B cell (primary cell): ENCODE measurements around the gene MAN1A1. TPM values are rescaled to one million over a fixed set of nuclear protein-coding genes. Genes with fewer than 3 reads are reported as not detected.

Source experiments
- ATAC-seq: fragments of 200-7000 bp; cut with Tn5 transposase; one replicate; pipeline ENCODE4 v1.10.0; 2021; ENCODE audit warnings: low read depth, mild to moderate bottlenecking, moderate number of reproducible peaks, moderate library complexity
- CTCF ChIA-PET: fragments of 350-600 bp; sonication (Branson Sonifier 250); formaldehyde crosslinking; loops from one replicate; lab custom pipeline; 2021; ENCODE audit warnings: antibody characterized with exemption, inconsistent platforms; lab: Charles Lee
- POLR2A ChIA-PET: fragments of 350-600 bp; sonication (Branson Sonifier 250); formaldehyde crosslinking; loops from one replicate; lab custom pipeline; 2021; ENCODE audit warnings: antibody characterized with exemption; lab: Charles Lee
- DNase-seq: peaks from one replicate; pipeline ENCODE4 v3.0.0; 2013
- H2AFZ ChIP-seq: 2 replicates; pipeline ENCODE4 v1.6.1; 2012; ENCODE audit warnings: mild to moderate bottlenecking, low read depth, low read length; ENCODE audit not compliant: insufficient read depth, poor library complexity, severe bottlenecking
- H3K27ac ChIP-seq, 2 donors: 1 replicate in 1 of 2; 2 replicates in 1 of 2; pipeline ENCODE4 v1.5.1; 2012 to 2013; ENCODE audit warnings: low read length in 2 of 2, mild to moderate bottlenecking in 2 of 2, moderate library complexity in 1 of 2
- H3K27me3 ChIP-seq, 4 experiments: fragments of 200-600 bp in 1 of 4; sonication (generic) in 1 of 4; replicated peaks in 1 of 4; 1 replicate in 2 of 4; 2 replicates in 2 of 4; pipeline versions ENCODE4 v1.6.1 to v1.7.0; 2013 to 2016; ENCODE audit warnings: low read length in 3 of 4, mild to moderate bottlenecking in 2 of 4, mixed read lengths in 1 of 4, moderate library complexity in 1 of 4; ENCODE audit not compliant: insufficient read depth in 4 of 4, control insufficient read depth in 3 of 4; ENCODE audit errors: control extremely low read depth in 1 of 4
- H3K36me3 ChIP-seq, 2 experiments: replicated peaks in 1 of 2; 1 replicate in 1 of 2; 2 replicates in 1 of 2; pipeline versions ENCODE4 v1.6.1 to v1.7.1; 2013; ENCODE audit warnings: low read length in 1 of 2; ENCODE audit not compliant: insufficient read depth in 2 of 2, control insufficient read depth in 1 of 2; ENCODE audit errors: control extremely low read depth in 1 of 2, extremely low read depth in 1 of 2
- H3K4me1 ChIP-seq, 2 donors: fragments of 200-600 bp in 1 of 2; sonication (generic) in 1 of 2; 1 replicate in 1 of 2; 2 replicates in 1 of 2; pipeline versions ENCODE4 v1.5.1 to v1.6.1; 2013 to 2017; ENCODE audit warnings: low read length in 2 of 2; ENCODE audit not compliant: control insufficient read depth in 2 of 2, insufficient read depth in 2 of 2
- H3K4me2 ChIP-seq: replicated peaks from 2 replicates; pipeline ENCODE3; 2012; ENCODE audit warnings: mild to moderate bottlenecking, low read depth, low read length; ENCODE audit not compliant: poor library complexity, severe bottlenecking
- H3K4me3 ChIP-seq, 5 experiments: fragments of 200-600 bp in 1 of 5; sonication (generic) in 1 of 5; 1 replicate in 3 of 5; 2 replicates in 2 of 5; pipeline versions ENCODE4 v1.5.1 to v1.7.0; 2011 to 2016; ENCODE audit warnings: low read length in 4 of 5, mild to moderate bottlenecking in 4 of 5, low read depth in 2 of 5, control low read depth in 1 of 5, moderate library complexity in 1 of 5; ENCODE audit not compliant: insufficient read depth in 1 of 5; ENCODE audit errors: control extremely low read depth in 1 of 5, extremely low read depth in 1 of 5
- H3K79me2 ChIP-seq: fragments of 200-600 bp; sonication (generic); one replicate; pipeline ENCODE4 v1.6.0; 2016; ENCODE audit warnings: low read length; ENCODE audit not compliant: control insufficient read depth, insufficient read depth
- H3K9ac ChIP-seq: fragments of 200-600 bp; sonication (generic); 2 replicates; pipeline ENCODE4 v1.6.1; 2017; ENCODE audit warnings: mild to moderate bottlenecking, low read length, moderate library complexity
- H3K9me3 ChIP-seq, 3 donors: one replicate each; pipeline versions ENCODE4 v1.6.1 to v1.7.1; 2013; ENCODE audit warnings: low read length in 2 of 3; ENCODE audit not compliant: control insufficient read depth in 2 of 3, insufficient read depth in 1 of 3; ENCODE audit errors: control extremely low read depth in 1 of 3
- H4K20me1 ChIP-seq: 2 replicates; pipeline ENCODE4 v1.6.0; 2012; ENCODE audit warnings: mild to moderate bottlenecking, low read length; ENCODE audit not compliant: insufficient read depth, control insufficient read depth, poor library complexity, severe bottlenecking
- H3K27ac Mint-ChIP-seq: one replicate; pipeline ENCODE4 v1.8.0; 2021; ENCODE audit warnings: mixed read lengths
- H3K27me3 Mint-ChIP-seq: one replicate; pipeline ENCODE4 v1.8.0; 2021; ENCODE audit warnings: mixed read lengths
- H3K4me1 Mint-ChIP-seq: one replicate; pipeline ENCODE4 v1.8.0; 2021; ENCODE audit warnings: mixed read lengths
- H3K4me3 Mint-ChIP-seq: one replicate; pipeline ENCODE4 v1.8.0; 2021; ENCODE audit warnings: mixed read lengths
- H3K9me3 Mint-ChIP-seq: one replicate; pipeline ENCODE4 v1.8.0; 2022; ENCODE audit warnings: mixed read lengths; ENCODE audit not compliant: insufficient read depth
- EZH2 ChIP-seq: IDR thresholded peaks from 2 replicates; pipeline ENCODE4 v1.6.1; 2012; ENCODE audit warnings: borderline replicate concordance, low read depth, mild to moderate bottlenecking, moderate library complexity, low read length; ENCODE audit not compliant: insufficient read depth, poor library complexity, severe bottlenecking
- WGBS: methylation state at CpG from one replicate; pipeline ENCODE4 v1.1.5; 2013; ENCODE audit warnings: missing lambda C conversion rate; ENCODE audit not compliant: insufficient coverage; 5-methylcytosine and 5-hydroxymethylcytosine counted together
- intact Hi-C: fragments of 100-400 bp; cut with micrococcal nuclease; formaldehyde crosslinking; loops from one replicate; pipeline ENCODE4 v1.10.0; 2022
- polyA plus RNA-seq: library from polyadenylated mRNA; depleted of rRNA; stranded (reverse); fragments of >200 nt; gene quantifications from 2 replicates; pipeline ENCODE4 v1.2.3, GENCODE V29; 2012
- total RNA-seq, 2 donors: library from RNA; stranded (reverse); fragments of 120-200 nt in 1 of 2; gene quantifications; 1 replicate in 1 of 2; 2 replicates in 1 of 2; pipeline versions ENCODE4 v1.2.3 to v1.2.4, GENCODE V29; 2013 to 2022
- TF ChIP-seq, protein P1 (sequence below): fragments of 200-600 bp; IDR thresholded peaks from one replicate; pipeline ENCODE4 v1.8.0; 2022; ENCODE audit warnings: antibody characterized with exemption, mild to moderate bottlenecking

Gene MAN1A1
- total and polyA plus RNA-seq, 2 donors (not counting 1 experiment from before 2014, with no cell fraction given): 5.1 to 31.7 TPM

DNA sequence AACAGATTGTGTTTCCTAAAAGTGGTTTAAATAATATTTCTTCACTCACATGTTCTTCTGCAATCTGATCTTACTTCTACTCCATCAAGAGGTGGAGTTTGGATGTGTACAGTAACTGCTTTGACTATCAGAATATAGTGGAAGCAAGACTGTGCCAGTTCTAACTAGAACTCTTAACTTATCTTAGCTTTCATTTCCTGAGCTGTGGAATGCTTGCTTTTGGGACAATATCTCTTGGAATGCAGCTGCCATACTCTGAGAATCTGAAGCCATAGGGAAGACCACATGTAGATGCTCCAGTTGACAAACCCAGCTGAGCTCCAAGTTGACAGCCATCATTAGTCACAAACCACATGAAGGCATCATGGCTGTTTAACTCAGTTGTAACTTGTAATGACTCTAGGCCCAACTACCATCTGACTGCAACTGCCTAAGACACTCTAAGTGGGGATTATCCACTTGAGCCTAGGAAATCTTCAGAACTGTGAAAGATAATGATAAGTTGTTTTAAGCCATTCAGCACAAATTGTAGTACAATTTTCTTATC lies 40.8 kb upstream of the MAN1A1 start:
- H3K9ac ChIP-seq: no peak overlapping the region
- H4K20me1 ChIP-seq: no peaks in the 10 kb centered on the region
- intact Hi-C loops: loop anchor here (5.0 kb wide), 1 partner anchor 38 kb away; no protein-coding TSS in a partner anchor
- no peaks in the 10 kb centered on the region for H3K79me2 ChIP-seq
- H3K4me3 Mint-ChIP-seq: no peak overlapping the region
- TF ChIP-seq, protein P1, sequence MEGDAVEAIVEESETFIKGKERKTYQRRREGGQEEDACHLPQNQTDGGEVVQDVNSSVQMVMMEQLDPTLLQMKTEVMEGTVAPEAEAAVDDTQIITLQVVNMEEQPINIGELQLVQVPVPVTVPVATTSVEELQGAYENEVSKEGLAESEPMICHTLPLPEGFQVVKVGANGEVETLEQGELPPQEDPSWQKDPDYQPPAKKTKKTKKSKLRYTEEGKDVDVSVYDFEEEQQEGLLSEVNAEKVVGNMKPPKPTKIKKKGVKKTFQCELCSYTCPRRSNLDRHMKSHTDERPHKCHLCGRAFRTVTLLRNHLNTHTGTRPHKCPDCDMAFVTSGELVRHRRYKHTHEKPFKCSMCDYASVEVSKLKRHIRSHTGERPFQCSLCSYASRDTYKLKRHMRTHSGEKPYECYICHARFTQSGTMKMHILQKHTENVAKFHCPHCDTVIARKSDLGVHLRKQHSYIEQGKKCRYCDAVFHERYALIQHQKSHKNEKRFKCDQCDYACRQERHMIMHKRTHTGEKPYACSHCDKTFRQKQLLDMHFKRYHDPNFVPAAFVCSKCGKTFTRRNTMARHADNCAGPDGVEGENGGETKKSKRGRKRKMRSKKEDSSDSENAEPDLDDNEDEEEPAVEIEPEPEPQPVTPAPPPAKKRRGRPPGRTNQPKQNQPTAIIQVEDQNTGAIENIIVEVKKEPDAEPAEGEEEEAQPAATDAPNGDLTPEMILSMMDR: no peak
- no peak for TF ChIP-seq EZH2
- ChIA-PET CTCF (interaction anchor here (0.9 kb wide), 1 partner anchor 352 kb away, joined by 3 read pairs; no protein-coding TSS in a partner anchor), POLR2A (no interaction called here)
- peaks cover 0 to 5% (median 0%) of the 10 kb centered on the region in 4 experiments for H3K27me3 ChIP-seq
- H3K4me2 ChIP-seq: no peak overlapping the region
- H3K27me3 Mint-ChIP-seq: peaks cover 3% of the 10 kb centered on the region
- H3K9me3 Mint-ChIP-seq: no peaks in the 10 kb centered on the region
- no peak overlapping the region for H3K27ac Mint-ChIP-seq
- ATAC-seq: no peak
- H3K4me1 ChIP-seq: peaks cover 13 to 15% of the 10 kb centered on the region in 2 donors
- no peaks in the 10 kb centered on the region for H3K36me3 ChIP-seq
- no peak overlapping the region for H3K4me3 ChIP-seq
- DNase-seq: no peak
- no peak overlapping the region for H3K27ac ChIP-seq
- H2AFZ ChIP-seq: no peak overlapping the region
- peaks cover 2 to 7% (median 5%) of the 10 kb centered on the region in 3 donors for H3K9me3 ChIP-seq
- H3K4me1 Mint-ChIP-seq: peaks cover 15% of the 10 kb centered on the region

DNA sequence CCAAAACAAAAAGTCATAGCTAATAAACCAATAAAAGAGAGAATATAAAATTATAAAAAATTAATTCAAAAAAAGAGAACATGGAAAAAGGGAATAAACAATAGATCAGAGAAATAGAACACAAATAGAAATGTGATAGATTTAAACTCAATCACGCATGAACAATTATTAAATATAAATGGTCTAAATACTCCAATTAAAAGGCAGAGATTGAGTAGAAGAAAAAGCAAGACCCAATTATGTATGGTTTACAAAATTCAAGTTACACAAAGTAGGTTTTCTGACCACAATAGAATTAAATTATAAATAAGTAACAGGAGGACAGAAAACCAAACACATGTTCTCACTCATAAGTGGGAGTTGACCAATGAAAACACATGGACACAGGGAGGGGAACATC lies 36.4 kb upstream of the MAN1A1 start:
- ATAC-seq: no peak
- H3K4me1 ChIP-seq: no peaks in the 10 kb centered on the region
- H3K27ac ChIP-seq: no peak overlapping the region
- no CpG with 5 or more reads among the region's 1 CpG for WGBS
- H3K4me2 ChIP-seq: no peak overlapping the region
- Mint-ChIP-seq H3K9me3 (peaks cover under 1% of the 10 kb centered on the region), H3K27ac (no peak overlapping the region), H3K4me3 (no peak overlapping the region), H3K27me3 (no peaks in the 10 kb centered on the region), H3K4me1 (no peaks in the 10 kb centered on the region)
- ChIA-PET POLR2A (no interaction called here), CTCF (no interaction called here)
- H3K9ac ChIP-seq: no peak overlapping the region
- intact Hi-C loops: no loop called here
- TF ChIP-seq, protein P1: no peak
- TF ChIP-seq EZH2: no peak
- peaks cover 2 to 9% (median 5%) of the 10 kb centered on the region in 3 donors for H3K9me3 ChIP-seq
- no peaks in the 10 kb centered on the region for H3K36me3 ChIP-seq
- no peak overlapping the region for H3K4me3 ChIP-seq
- H4K20me1 ChIP-seq: no peaks in the 10 kb centered on the region
- H3K27me3 ChIP-seq: no peaks in the 10 kb centered on the region
- no peak for DNase-seq
- no peak overlapping the region for H2AFZ ChIP-seq
- H3K79me2 ChIP-seq: peaks cover 4% of the 10 kb centered on the region
